DMS79 (cell line): Measurements from ENCODE around the gene IPP.
"Not testable (repeated sequence)": the region's sequence is repeated elsewhere in the genome, so short reads cannot be mapped to it uniquely, and the experiment has no call there.

Source experiments
- DNase-seq: peaks from one replicate; lab custom pipeline; 2025; lab: John Stamatoyannopoulos, UW

Gene IPP

DNA sequence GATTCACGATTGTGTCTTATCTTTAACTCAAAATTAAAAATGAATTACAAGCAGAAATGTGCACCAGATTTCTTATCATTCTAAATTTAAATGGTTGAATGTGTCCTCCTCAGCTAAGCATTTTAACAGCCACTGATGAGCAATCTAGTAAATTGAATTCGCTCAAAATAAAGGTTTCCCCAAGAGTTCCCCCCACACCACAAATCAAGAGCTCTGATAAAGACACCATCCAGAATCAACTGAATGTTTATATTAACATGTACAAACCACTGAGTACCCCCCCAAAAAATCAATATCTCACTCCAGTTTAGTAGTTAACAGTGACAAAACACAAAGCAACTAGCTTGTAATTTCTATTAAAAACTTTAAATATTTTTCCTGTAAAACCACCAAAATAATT, 66.1 kb downstream of the IPP start:
- DNase-seq, result no peak

DNA sequence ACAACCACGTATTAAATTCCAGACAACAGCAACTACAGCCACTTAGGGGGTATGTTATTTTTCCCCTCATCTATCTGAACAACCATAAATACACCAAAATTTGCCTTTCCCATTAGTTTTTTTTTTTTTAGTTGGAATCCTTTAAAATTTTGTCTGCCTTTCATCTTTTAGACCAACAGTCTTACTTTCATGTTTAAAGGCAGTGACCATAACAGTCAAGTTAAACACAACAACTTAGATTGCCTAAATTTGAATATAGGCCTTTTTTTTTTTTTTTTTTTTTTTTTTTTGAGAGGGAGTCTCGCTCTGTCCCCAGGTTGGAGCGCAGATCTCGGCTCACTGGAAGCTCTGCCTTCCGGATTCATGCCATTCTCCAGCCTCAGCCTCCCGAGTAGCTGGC, 67.5 kb downstream of the IPP start:
- DNase-seq, result no peak

DNA sequence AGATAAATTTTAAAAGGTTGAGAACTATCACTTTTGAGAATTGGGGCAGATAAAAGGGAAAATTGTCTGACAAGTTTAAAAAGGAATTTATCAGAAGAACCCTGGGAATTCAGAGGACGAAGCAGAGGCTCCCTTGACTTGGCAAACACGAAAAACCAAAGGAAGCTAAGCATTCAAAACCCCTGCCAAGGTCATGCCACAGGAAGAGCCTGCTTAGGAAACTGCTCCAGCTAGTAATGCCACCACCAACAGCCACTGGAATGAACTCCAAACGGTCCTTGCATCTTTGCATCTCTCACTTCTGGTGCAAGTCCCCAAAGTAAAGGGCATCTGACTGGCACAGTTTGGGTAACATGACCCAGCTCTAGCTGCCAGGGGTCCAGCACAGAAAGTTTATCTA, 71.3 kb downstream of the IPP start:
- no peak for DNase-seq

DNA sequence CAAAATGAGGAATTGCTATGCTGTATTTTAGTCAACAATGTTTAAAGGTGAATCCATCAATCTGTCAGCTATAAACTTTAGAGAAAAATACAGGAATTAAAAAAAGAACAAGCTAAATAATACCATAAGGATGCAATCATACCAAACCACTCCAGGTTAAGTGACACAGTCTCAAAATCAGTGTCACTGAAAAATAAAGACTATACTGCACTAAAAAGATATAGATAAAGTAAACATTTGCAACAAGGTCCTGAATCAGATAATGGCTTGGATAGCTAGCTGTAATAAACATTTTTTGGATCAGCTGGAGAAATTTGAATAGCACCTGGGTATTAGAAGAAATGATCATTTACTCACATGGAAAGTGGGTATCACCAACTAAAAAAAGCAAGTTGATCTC, 72.0 kb downstream of the IPP start:
- no peak for DNase-seq

DNA sequence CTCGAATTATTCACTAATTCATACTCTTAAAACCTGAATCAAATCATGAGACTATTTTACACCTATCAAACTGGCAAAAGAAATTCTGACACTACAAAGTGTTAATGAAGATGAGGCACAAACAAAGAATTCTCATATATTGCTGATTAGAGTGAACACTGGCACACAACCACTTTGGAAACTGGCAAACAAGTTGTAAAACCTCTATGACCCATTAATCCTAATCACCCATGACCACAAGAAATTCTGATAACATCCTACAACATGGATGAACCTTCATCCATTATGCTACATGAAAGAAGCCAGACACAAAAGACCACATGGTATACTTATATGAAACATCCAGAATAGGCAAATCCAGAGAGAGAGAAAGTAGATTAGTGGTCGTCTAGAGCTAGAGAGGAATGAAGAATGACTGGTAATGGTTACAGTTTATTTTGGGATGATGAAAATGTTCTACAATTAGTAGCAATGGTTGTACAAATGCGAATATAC, 72.7 kb downstream of the IPP start:
- peak; percentile 60 for DNase-seq

DNA sequence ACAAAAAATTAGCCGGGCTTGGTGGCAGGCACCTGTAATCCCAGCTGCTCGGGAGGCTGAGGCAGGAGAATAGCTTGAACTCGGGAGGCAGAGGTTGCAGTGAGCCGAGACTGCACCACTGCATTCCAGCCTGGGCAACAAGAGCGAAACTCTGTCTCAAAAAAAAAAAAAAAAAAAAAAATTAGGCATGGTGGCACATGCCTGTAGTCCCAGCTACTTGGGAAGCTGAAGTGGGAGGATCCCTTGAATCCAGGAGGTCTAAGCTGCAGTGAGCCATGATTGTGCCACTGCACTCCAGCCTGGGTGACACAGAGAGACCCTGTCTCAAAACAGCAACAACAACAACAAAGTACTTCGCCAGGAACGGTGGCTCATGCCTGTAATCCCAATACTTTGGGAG, 73.9 kb downstream of the IPP start:
- DNase-seq, result not testable (repeated sequence)

DNA sequence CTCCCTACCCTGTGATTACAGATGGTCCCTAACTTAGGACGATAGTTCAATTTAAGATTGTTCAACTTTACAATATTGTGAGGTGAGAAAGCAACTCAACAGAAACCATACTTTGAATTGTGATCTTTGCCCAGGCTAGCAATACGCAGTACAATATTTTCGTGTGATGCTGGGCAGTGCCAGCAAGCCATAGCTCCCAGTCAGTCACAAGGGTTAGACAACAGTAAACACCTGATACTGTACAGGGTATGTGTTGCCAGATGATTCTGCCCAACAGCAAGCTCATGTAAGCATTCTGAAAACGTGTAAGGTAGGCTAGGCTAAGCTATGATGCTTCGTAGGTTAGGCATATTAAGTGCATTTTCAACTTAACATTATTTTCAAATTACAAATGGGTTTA, 76.0 kb downstream of the IPP start:
- DNase-seq, result no peak

DNA sequence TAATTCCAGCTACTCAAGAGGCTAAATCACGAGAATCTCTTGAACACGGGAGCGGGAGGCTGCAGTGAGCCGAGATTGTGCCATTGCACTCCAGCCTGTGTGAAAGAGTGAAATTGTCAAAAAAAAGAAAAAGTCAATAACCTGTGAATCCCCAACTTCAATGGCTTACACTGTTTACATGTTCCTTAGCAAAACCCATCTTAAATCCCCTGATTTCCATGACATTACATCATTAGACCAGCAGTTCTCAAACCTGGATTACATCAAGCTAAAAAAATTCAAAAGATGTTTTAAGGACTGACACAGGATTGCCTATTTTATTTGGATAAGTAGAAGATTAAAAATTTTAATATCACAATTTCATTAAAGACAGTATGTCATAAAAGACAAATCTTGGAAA, 76.5 kb downstream of the IPP start:
- DNase-seq, result no peak

DNA sequence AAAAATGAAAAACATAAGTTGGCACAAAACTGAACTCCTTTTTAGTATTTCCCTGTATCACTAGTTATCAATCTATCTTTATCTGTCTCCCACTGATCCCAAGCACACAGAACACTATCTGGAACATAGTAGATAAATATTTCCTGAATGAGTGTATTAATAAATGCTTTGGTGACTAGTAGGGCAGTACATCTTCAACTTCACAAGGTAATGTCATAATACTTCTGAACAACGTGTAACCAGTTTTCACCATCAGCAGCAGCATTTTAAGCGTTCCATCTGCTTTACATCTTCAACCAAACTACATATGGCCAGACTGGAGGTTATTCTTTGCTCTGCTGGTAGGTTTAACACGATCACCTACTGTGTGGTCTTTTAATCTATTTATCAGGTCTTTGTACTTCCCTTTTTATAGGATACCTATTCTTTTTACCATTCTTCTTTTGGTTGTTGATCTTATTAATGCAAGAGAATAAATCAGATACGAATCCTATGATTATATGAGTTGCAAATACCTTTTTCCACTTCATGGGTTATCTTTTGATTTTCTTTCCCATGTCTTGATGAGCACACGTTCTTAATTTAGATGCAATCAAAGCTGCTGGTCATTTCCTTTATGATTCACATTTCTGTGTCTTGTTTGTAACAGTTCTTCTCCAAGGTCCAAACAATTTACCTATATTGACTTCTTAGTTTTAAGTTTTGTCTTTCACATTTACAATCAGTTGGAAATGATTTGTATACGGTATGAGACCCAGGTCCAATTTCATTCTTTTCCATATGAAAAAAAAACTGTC, 80.4 kb downstream of the IPP start:
- DNase-seq, result no peak

DNA sequence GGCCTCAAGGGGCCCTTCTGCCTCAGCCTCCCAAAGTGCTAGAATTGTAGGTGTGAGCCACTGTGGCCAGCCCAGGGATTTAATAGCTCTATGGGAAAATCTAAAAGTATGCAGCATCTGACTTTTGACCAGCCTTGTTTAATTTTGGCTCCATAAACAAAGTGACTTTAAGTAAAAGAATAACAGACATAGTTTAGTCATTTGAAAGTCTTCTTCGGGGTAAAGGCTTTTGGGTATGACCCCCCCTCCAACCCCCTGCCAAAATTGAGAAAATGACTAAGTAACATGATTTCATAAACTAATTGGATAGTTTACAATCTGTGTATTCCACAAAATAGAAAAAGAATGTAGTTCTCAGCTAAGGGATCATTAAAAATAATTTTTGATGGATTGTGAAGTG, 81.1 kb downstream of the IPP start:
- DNase-seq, result no peak

DNA sequence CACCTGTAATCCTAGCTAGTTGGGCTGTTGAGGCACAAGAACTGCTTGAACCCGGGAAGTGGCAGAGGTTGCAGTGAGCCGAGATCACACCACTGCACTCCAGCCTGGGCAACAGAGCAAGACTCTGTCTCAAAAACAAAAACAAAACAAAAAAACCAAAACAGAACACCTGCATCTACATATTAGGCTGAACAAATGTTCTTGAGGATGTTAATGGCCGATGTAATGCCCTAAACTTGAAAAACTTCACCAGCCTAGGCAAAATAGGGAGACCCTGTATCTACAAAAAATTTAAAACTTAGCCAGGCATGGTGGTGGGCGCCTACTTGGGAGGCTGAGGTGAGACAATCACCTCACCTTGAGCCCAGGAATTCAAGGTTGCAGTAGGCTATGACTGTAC, 81.9 kb downstream of the IPP start:
- no peak for DNase-seq

DNA sequence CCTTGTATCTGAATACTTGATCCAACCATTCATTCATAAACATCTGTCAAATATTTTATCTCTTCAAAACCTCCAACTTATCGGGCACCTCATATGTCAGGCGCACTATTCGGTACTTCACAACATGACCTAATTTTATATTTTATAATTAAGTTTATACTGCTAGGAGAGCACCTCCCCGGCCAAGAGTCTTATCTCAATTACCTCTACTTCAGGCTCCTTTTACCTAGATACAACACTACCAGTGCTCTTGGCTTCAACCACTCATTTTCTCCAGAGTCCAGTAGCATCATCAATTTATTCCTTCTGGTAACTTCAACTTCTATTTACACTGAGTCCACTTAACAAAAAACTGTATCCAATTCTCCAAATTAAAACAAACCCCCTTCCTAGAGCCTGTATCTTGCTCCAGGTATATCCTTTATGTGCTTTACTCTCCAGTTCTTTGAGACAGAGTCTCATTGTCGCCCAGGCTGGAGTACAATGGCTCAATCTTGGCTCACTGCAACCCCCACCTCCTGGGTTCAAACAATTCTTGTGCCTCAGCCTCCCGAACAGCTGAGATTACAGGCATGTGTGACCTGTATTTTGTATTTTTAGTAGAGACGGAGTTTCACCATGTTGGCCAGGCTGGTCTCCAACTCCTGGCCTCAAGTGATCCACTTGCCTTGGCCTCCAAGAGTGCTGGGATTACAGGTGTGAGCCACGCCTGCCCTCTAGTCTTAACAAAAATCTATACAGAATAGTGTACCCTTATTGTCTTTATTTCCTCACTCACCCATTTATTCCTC, 82.9 kb downstream of the IPP start:
- no peak for DNase-seq

DNA sequence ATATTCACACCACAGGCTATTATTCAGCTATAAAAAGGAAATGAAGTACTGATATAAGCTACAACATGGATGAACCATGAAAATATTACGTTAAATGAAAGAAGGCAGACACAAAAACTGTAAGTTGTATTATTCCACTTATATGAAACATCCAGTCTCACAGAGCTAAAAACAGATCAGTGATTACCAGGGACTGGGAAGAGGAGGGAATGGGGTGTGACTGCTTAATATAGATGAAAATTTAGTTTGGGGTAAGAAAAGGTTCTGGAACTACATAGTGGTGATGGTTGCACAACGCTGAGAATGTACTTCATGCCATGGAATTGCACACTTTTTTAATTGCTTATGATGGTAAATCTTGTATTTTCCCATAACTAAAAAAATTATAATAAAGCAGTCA, 83.6 kb downstream of the IPP start:
- no peak for DNase-seq

DNA sequence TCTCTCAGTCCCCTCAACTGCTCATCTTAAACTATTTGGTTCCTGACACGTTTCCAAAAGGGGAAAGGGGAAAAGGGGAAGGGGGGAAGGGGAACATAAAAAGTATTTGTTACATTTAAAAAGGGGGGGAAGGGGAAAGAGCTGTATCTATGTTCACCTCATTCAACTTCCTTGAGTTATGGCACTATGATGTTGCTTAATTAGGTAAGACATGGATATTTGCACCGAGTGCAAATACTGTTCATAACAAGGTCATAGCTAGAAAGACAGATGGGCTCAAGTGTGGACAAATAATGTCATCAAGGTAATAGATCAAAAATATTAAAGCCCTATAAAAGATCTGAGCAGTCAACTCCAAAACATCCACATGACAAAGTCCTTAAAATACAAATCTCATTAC, 90.1 kb downstream of the IPP start:
- DNase-seq, result no peak

DNA sequence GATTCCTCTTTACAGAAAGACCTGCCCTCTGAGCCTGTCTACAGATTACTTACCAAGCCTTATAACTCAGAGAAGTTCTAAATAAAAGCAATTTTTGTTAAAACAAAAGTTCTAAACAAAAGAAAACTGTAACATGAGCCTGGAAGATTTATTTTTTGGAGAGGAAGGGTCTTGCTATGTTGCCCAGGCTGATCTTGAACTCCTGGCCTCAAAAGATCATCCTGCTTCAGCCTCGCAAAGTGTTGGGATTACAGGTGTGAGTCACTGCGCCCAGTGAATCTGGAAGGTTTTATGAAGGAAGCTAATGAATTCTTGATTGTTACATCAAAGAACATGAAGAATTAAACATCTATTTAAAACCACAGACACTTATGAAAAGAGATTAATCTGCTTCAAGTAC, 91.2 kb downstream of the IPP start:
- DNase-seq, result no peak

DNA sequence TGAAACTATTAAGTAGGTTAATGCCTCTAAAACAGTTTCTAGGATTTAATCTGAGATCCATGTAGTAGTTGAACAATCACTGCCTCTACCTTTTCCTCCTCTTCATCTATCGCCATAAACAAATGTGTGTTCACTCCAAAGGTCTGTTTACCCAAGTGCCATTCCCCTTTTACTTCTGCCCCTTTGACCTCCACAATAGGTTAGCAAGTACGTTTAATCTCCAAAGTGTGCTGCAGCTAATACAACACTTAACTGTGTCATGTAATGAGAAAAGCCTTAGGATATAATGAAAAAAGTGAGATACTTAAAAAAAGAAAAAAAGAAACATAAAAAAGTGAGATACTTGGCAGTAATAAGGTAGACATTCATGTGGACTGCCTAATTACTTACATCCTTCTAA, 92.3 kb downstream of the IPP start:
- DNase-seq, result no peak

DNA sequence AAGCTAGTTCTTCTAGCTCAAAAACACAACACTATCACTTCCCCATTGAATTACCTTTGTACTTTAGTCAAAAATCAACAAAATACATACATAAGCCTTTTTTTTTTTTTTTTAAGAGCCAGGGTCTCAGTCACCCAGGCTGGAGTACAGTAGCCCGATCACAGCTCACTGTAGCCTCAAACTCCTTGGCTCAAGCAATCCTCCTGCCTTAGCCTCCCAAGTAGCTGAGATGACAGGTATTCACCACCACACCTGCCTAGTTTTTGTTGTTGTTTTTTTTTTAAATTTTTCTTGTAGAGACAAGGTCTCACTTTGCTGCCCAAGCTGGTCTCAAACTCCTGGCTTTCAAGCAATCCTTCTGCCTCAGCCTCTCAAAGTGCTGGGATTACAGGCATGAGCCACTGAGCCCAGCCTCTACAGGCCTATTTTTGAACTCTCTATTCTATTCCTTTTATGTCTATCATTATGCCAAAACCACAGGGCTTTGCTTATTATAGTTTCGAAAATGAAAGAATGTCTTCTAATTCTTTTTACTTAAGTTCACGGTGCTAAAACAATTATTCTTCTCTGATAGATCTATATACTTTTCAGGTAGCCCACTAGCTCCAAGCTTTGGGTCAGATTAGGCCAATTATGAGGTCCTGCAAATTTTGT, 93.8 kb downstream of the IPP start:
- DNase-seq, result no peak

DNA sequence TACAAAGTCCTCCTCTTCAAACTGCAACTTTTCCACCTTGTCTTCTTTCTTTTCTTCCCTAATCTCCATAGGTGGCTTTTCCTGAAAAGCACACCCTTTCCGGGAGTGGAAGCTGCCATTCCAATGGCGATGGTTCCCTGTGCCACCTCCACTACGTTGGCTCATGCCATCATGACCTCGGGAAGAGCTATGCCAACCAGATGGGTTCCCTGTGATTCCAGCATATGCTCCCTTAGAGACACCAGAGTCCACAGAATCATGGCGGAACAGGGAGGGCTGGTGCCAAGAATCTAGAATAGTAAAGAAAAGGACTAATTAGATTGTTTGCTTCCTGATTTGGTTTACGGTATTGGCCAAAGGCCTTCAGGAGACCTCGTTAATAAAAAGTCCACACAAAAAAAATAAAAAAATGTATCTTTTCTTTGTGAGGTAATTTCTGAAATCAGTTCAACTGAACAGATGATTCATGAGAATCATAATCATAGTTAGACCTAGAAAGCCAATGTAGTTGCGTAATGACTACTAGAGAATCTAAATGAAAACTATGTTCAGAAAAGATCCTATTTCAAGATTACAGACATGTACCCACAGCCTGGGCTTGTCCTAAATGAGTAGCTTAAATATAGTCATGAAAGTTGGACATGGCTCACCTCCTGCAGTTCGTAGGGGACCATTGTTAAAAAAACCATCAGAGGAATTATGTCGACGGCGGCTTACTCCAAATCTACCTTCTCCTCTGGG, 95.7 kb downstream of the IPP start:
- no peak for DNase-seq
